A673 (cell line): ENCODE data around the gene GSG1L.

ENCODE experiments used
- EZH2 ChIP-seq: fragments of 200-600 bp; sonication (generic); IDR thresholded peaks from 2 replicates; pipeline ENCODE4 v1.6.1; 2017; ENCODE audit warnings: borderline replicate concordance, low read depth, mild to moderate bottlenecking, mixed read lengths, antibody characterized with exemption, low read length; ENCODE audit not compliant: poor library complexity, severe bottlenecking
- TF ChIP-seq, protein P1 (sequence below): fragments of 300-800, 200-600 bp; sonication (generic); conservative IDR thresholded peaks from 2 replicates; pipeline ENCODE4 v1.5.1; 2017; ENCODE audit warnings: low read depth, mild to moderate bottlenecking, antibody characterized with exemption, low read length, moderate library complexity, mixed read lengths

DNA sequence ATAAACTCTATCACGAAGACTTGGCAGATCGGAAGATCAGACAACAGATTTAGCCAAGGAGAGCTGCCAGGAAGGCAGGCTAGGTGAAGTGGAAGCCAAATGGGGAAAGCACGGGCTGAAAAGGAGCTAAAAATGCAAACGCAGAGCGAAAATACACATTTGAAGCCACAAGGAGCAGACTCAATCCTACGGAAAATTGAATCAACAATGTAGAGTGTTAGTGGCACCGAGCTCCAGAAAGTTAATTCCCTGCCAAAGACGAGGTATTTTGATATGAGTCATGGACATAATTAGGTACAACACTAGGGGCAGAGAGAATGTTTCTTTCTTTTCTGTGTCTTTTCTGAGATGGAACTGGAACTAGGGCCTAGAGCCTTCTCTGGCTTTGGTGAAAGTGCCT is 20.7 kb downstream of the GSG1L start:
- TF ChIP-seq, protein P1, sequence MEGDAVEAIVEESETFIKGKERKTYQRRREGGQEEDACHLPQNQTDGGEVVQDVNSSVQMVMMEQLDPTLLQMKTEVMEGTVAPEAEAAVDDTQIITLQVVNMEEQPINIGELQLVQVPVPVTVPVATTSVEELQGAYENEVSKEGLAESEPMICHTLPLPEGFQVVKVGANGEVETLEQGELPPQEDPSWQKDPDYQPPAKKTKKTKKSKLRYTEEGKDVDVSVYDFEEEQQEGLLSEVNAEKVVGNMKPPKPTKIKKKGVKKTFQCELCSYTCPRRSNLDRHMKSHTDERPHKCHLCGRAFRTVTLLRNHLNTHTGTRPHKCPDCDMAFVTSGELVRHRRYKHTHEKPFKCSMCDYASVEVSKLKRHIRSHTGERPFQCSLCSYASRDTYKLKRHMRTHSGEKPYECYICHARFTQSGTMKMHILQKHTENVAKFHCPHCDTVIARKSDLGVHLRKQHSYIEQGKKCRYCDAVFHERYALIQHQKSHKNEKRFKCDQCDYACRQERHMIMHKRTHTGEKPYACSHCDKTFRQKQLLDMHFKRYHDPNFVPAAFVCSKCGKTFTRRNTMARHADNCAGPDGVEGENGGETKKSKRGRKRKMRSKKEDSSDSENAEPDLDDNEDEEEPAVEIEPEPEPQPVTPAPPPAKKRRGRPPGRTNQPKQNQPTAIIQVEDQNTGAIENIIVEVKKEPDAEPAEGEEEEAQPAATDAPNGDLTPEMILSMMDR, result no peak
- TF ChIP-seq EZH2, result no peak
